Lower lobe of right lung (tissue), 2 donors: ENCODE measurements around the gene PIEZO2. TPM values are rescaled to one million over a fixed set of nuclear protein-coding genes. Genes with fewer than 3 reads are reported as not detected.

Source experiments
- ATAC-seq, 2 donors: fragments of 200-7000 bp; cut with Tn5 transposase; one replicate each; pipeline ENCODE4 v1.9.1; 2020 to 2022; ENCODE audit warnings: mild to moderate bottlenecking in 2 of 2, moderate library complexity in 2 of 2
- DNase-seq: peaks from one replicate; pipeline ENCODE4 v3.0.0-alpha.2; 2020
- H3K27ac ChIP-seq: fragments of 200-600 bp; one replicate; pipeline ENCODE4 v1.8.0; 2022
- H3K27me3 ChIP-seq: fragments of 200-600 bp; one replicate; pipeline ENCODE4 v1.8.0; 2022; ENCODE audit warnings: low read depth
- H3K36me3 ChIP-seq: fragments of 200-600 bp; one replicate; pipeline ENCODE4 v1.8.0; 2022; ENCODE audit warnings: mild to moderate bottlenecking
- H3K4me1 ChIP-seq: fragments of 200-600 bp; one replicate; pipeline ENCODE4 v1.8.0; 2022
- H3K4me3 ChIP-seq: fragments of 200-600 bp; one replicate; pipeline ENCODE4 v1.8.0; 2022; ENCODE audit warnings: mild to moderate bottlenecking
- H3K9me3 ChIP-seq: fragments of 200-600 bp; one replicate; pipeline ENCODE4 v1.8.0; 2022
- CTCF ChIP-seq: fragments of 200-600 bp; IDR thresholded peaks from one replicate; pipeline ENCODE4 v1.8.0; 2022; ENCODE audit warnings: antibody characterized with exemption, mild to moderate bottlenecking
- intact Hi-C: fragments of 100-400 bp; cut with DNase I; formaldehyde crosslinking; loops from one replicate; pipeline ENCODE4 v1.11.0; 2022
- total RNA-seq: library from RNA; stranded (reverse); fragmentation: NEBNext Ultra II Directional; extraction: Animal tissue kit (Norgen Biotek cat#: 25700); gene quantifications from one replicate; pipeline ENCODE4 v1.2.1, GENCODE V29; 2021
- donor health status: DM: no; HTN: yes; CAD: no; lungs with severe emphysema.

Gene PIEZO2
- total RNA-seq, 1 donor from 2014 or later: 11.1 TPM

DNA sequence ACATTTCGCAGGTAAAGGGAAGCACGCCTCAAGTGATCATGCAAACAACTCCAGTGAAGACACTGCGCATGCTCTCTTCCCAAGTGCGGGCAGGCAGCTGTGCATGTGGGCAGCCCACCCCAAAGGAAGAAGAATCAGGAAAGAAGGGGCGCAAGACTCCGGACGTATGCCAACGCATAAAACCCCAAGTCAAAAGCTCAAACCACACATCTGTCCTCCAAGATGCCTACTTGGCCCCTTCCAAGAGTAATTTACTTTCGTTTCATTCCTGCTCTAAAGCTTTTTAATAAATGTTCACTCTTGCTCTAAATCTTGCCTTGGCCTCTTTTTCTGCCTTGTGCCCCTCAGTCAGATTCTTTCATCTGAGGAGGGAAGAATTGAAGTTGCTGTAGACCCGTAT lies 254.9 kb downstream of the PIEZO2 start:
- intact Hi-C loops: no loop called here
- no peak for DNase-seq
- no peak for TF ChIP-seq CTCF

GRCh38 chr18:10893761-10894160 lies 255.6 kb downstream of the PIEZO2 start:
- Histone ChIP-seq H3K36me3 (no peaks in the 10 kb centered on the region), H3K27me3 (no peaks in the 10 kb centered on the region), H3K27ac (no peak overlapping the region), H3K9me3 (no peaks in the 10 kb centered on the region), H3K4me1 (no peaks in the 10 kb centered on the region), H3K4me3 (no peak overlapping the region)
- DNase-seq (no peak), ATAC-seq (no peak)
- intact Hi-C loops: no loop called here
- no peak for TF ChIP-seq CTCF

More for the DNA sequence above, 254.9 kb downstream of the PIEZO2 start:
- no peaks in the 10 kb centered on the region for H3K4me1 ChIP-seq
- H3K9me3 ChIP-seq: no peaks in the 10 kb centered on the region
- H3K27ac ChIP-seq: no peak overlapping the region
- H3K27me3 ChIP-seq: no peaks in the 10 kb centered on the region
- H3K4me3 ChIP-seq: no peak overlapping the region
- ATAC-seq: no peak
- no peaks in the 10 kb centered on the region for H3K36me3 ChIP-seq

GRCh38 chr18:10893196-10893595 lies 256.2 kb downstream of the PIEZO2 start:
- TF ChIP-seq CTCF: no peak
- ATAC-seq: no peak
- intact Hi-C loops: no loop called here

GRCh38 chr18:10892786-10893185 lies 256.6 kb downstream of the PIEZO2 start:
- Histone ChIP-seq H3K27me3 (no peaks in the 10 kb centered on the region), H3K27ac (no peak overlapping the region), H3K9me3 (no peaks in the 10 kb centered on the region), H3K4me1 (no peaks in the 10 kb centered on the region), H3K36me3 (no peaks in the 10 kb centered on the region), H3K4me3 (no peak overlapping the region)
- TF ChIP-seq CTCF: no peak
- intact Hi-C loops: no loop called here
- DNase-seq (no peak), ATAC-seq (no peak)

More at GRCh38 chr18:10893196-10893595, 256.2 kb downstream of the PIEZO2 start:
- Histone ChIP-seq H3K9me3 (no peaks in the 10 kb centered on the region), H3K4me3 (no peak overlapping the region), H3K4me1 (no peaks in the 10 kb centered on the region), H3K27me3 (no peaks in the 10 kb centered on the region), H3K27ac (no peak overlapping the region), H3K36me3 (no peaks in the 10 kb centered on the region)
- no peak for DNase-seq

DNA sequence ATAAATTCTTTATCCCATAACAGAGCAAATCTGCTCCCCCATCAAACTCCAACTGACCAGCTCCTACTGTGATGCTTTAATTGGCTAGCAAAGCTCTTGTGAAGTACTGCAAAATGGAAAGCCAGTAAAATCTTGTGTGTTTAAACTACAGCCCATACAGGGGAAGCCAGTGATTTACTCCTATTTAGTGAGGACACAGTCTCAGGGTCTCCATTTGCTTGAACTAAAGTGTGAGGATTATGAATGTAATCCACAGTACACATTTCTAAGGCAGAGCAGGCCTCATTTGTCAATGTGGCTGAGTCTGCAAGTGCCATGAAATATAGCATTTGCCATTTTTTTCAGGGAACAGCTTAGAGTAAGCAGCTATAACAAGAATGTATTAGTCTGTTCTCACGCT lies 259.3 kb downstream of the PIEZO2 start:
- Histone ChIP-seq H3K4me3 (no peak overlapping the region), H3K36me3 (no peaks in the 10 kb centered on the region), H3K27me3 (no peaks in the 10 kb centered on the region), H3K4me1 (no peaks in the 10 kb centered on the region), H3K27ac (no peak overlapping the region), H3K9me3 (no peaks in the 10 kb centered on the region)
- no peak for TF ChIP-seq CTCF
- intact Hi-C loops: no loop called here
- DNase-seq: no peak
- ATAC-seq: no peak

DNA sequence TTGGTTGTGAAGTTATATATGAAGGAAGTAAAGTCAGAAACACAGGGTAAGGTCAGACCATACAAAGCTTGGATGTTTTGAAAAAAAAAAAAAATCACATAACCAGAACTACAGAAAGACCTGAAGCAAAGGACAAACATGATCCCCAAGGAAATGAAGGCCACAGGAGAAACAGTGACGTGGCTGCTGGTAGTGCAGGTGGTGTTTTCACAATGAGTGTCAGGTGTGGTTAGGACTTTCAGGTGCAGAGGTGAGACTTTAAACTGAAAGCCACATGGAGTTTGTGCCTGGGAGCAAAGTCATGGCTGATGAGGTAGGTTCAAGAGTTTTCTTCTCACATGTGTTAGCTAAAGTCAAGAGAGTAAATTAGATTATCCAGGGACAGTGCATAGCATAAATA lies 270.7 kb downstream of the PIEZO2 start:
- DNase-seq (no peak), ATAC-seq (no peak)
- no peaks in the 10 kb centered on the region for H3K9me3 ChIP-seq
- H3K4me3 ChIP-seq: no peak overlapping the region
- intact Hi-C loops: no loop called here
- TF ChIP-seq CTCF: no peak
- H3K36me3 ChIP-seq: no peaks in the 10 kb centered on the region
- H3K27ac ChIP-seq: no peak overlapping the region
- H3K27me3 ChIP-seq: no peaks in the 10 kb centered on the region
- no peaks in the 10 kb centered on the region for H3K4me1 ChIP-seq
